K562 treated with DMSO at 1 percent for 12 hours (cell line): ENCODE data around the gene NOD2. TPM values are rescaled to one million over a fixed set of nuclear protein-coding genes. Genes with fewer than 3 reads are reported as not detected.

Source experiments
- total RNA-seq: library from RNA; unstranded; fragments of 300-600 nt; gene quantifications from 2 replicates; pipeline ENCODE4 v1.2.3, GENCODE V29; 2022; ENCODE audit not compliant: insufficient read depth

NOD2 gene
- 0.10 TPM in 1 of 2 replicates, not detected in the other for total RNA-seq

DNA sequence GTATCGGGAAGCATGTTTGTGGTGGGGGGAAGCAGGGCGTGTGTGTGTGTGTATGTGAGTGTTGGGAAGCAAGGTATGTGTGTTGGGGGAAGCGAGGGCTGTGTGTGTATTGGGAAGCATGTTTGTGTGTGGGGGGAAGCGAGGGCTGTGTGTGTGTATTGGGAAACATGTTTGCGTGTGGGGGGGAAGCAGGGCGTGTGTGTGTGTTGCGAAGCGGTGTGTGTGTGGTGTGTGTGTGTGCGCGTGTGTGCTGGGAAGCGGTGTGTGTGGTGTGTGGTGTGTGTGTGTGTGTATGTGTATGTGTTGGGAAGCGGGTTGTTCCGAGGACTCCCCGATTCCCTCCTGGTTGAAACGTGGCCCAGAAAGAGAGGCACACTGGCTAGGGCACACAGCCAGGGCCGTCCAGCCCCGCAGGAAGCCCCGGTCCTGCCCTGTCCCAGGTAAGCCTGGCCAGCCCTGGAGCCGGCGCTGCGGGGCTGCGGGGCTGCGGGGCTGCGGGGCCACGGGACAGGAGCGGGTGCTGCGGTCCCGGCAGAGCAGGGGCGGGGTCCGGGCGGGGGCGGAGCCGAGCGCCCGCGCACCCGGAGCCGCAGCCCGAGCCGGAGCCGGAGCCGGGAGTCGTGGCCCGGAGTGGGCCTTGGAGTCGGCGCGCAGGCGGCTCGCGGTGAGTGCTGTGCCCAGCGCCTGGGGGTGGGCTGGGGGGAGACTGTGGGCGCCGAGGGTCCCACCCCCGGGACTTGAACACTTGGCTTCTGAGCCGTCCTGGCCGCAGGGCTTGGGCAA is at the start of gene NOD2:
Gene NOD2 (plus strand): TSS at position 608 of the 783 bp plus-strand sequence. CDS start 5,890 bp downstream, outside the sequence.

DNA sequence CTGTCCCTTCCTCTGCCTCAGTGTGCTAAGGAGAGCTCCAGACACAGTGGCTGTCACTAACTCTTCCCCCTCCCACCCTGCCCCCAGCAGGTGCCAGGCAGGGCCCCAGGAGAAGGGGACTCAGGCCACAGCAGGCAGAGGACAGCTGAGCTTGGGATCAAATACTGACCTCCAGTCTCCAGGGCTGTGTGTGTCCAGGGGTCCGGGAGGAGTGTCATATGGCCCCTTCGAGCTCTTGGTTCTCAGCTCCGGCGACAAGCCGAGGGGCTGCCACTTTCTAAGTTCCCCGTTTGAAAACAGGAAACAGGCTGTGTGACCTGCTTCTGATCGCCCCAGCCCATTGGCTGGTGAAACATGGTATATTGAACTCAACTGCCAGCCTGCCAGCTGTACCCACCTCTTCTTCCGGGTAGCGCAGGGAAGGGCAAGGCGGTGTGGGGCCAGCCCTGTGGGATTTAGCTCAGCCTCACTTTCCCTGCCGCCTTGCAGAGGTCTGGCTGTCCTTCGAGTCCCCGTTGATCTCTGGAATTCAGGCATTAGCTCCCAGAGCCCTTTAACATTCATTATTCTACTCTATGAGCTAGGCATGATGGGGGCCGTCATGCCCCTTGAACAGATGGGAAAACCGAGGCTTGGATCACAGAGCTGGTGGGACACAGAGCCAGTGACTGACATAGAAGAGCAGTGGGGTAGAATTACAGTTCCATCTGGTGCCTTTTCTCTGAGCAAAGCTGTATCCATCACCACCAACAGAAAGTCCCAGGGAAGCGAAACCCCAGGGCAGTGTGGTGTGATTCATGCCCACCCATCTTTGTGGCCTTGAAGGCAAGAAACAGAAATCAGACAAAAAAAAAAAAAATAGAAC is 12.2 kb upstream of the NOD2 start, which contains the start of gene SNX20:
Gene SNX20 (minus strand): TSS at position 292 of the 865 bp plus-strand sequence. CDS start 3,786 bp downstream, outside the sequence.

DNA sequence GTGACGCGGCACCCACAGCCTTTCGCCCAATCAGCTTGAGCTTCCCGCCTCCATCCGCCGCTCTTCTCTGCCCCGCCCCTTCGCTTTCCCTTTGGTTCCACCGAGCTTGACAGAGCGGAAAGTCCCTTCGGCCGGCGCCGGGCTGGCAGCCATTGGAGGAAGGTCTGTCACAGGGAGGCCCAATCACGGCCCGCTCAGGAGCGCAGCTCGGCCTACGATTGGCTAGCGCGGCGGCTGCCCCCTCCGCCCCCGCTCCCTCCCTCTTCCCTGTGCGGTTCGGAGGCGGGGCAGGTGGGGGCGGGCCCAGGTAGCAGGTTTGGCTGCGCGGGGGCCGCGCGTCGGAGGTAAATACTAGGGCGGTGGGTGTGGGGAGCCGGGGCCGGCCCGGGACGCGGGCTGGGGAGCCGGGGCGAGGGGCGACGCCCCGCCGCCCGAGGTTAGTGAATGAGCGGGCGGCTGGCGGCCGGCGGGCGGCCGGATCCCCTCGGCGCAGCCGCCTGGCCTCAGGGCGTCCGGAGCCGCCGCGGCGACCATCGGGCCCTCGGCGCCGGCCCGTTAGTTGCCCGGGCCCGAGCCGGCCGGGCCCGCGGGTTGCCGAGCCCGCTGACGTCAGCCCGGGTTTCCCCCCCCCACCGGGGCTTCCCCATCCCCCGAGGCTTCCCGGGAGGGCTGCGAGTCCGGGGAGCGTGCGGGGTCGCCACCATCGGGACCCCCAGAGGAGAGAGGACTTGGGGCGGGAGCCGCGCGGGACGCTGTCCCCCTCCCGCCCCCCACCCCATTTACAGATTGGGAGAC is 48.6 kb downstream of the NOD2 start, which contains the start of gene CYLD:
Gene CYLD (plus strand): TSS at position 306 of the 795 bp plus-strand sequence. CDS start 7,613 bp downstream, outside the sequence.

Other genes starting within 250 kb of the NOD2 start
- gene NKD1, start 145.2 kb upstream of the NOD2 start, total RNA-seq: 0.05 TPM in 1 of 2 replicates, not detected in the other
- gene SNX20, start 12.3 kb upstream of the NOD2 start, total RNA-seq: not detected in 2 replicates
- gene CYLD, start 48.5 kb downstream of the NOD2 start, total RNA-seq: 4.3 and 10.6 TPM in 2 replicates